GM23338 (cell line): ENCODE data around the gene KRT7.

Experiments used
- EZH2 ChIP-seq: fragments of 200-600 bp; sonication (generic); IDR thresholded peaks from one replicate; pipeline ENCODE4 v1.8.0; 2017; ENCODE audit warnings: antibody characterized with exemption, mild to moderate bottlenecking, low read depth; ENCODE audit not compliant: unreplicated experiment
- NANOG ChIP-seq: IDR thresholded peaks from 2 replicates; pipeline ENCODE4 v1.6.1; 2016; ENCODE audit warnings: antibody characterized with exemption, borderline replicate concordance
- POLR2AphosphoS5 ChIP-seq: IDR thresholded peaks from 2 replicates; pipeline ENCODE4 v1.6.1; 2016; ENCODE audit warnings: antibody characterized with exemption, low read depth
- ZNF331 ChIP-seq: fragments of 250-450 bp; sonication (Bioruptor Pico); IDR thresholded peaks from 2 replicates; pipeline ENCODE4 v1.5.0; 2020; ENCODE audit warnings: low read depth, mild to moderate bottlenecking, moderate library complexity
- TF ChIP-seq, protein P1 (sequence below), 2 experiments: fragments of 200-600 bp in 1 of 2; sonication (generic) in 1 of 2; conservative IDR thresholded peaks; 2 replicates each; pipeline versions ENCODE4 v1.5.1 to v1.6.1; 2016 to 2017; ENCODE audit warnings: antibody characterized with exemption in 2 of 2, low read depth in 2 of 2, mild to moderate bottlenecking in 2 of 2, moderate library complexity in 1 of 2
- TF ChIP-seq, protein P2 (sequence below): IDR thresholded peaks from one replicate; pipeline ENCODE4 v1.6.1; 2018; ENCODE audit warnings: antibody characterized with exemption; ENCODE audit not compliant: unreplicated experiment

DNA sequence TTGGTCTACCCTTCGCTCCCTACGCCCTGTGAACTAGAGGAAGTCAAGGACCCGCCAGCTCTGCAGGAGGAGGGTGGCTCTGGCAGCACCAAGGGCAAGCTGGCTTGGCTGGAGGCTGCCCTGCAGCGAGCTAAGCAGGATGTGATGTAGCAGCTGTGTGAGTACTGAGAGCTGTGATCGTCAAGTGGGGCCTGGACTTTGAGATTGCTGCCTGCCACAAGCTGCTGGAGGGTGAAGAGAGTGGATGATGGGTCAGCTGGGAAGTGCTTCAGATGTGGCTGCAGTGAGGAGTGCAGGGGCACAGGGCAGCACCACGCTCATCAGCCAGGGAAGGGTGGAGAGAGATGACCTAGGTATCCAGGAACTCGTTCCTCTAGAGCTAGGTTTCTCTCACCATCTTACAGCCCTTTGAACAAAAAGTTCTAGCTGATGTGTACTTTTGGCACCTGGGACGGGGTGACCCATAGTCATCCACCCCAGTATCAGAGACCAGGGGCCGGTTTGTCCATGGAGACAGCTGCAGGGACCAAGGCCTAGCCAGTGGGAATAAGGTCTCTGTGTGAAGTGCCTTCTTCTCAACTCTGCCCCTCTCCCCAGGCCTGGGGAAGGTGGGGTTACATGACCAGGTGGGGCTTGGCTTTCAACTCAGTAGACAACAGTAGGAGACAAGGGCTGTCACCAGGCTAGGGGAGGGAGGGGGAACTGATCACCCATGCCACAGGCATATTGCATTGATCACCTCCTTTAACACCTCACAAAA lies 44.6 kb downstream of the KRT7 start:
- TF ChIP-seq, protein P1, sequence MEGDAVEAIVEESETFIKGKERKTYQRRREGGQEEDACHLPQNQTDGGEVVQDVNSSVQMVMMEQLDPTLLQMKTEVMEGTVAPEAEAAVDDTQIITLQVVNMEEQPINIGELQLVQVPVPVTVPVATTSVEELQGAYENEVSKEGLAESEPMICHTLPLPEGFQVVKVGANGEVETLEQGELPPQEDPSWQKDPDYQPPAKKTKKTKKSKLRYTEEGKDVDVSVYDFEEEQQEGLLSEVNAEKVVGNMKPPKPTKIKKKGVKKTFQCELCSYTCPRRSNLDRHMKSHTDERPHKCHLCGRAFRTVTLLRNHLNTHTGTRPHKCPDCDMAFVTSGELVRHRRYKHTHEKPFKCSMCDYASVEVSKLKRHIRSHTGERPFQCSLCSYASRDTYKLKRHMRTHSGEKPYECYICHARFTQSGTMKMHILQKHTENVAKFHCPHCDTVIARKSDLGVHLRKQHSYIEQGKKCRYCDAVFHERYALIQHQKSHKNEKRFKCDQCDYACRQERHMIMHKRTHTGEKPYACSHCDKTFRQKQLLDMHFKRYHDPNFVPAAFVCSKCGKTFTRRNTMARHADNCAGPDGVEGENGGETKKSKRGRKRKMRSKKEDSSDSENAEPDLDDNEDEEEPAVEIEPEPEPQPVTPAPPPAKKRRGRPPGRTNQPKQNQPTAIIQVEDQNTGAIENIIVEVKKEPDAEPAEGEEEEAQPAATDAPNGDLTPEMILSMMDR (conservative IDR thresholded peaks at IDR 0.05; ENCODE audit: low read depth in 2 of 2) = no peak
- no peak for TF ChIP-seq POLR2AphosphoS5
- no peak for TF ChIP-seq EZH2
- TF ChIP-seq ZNF331 = no peak
- TF ChIP-seq, protein P2, sequence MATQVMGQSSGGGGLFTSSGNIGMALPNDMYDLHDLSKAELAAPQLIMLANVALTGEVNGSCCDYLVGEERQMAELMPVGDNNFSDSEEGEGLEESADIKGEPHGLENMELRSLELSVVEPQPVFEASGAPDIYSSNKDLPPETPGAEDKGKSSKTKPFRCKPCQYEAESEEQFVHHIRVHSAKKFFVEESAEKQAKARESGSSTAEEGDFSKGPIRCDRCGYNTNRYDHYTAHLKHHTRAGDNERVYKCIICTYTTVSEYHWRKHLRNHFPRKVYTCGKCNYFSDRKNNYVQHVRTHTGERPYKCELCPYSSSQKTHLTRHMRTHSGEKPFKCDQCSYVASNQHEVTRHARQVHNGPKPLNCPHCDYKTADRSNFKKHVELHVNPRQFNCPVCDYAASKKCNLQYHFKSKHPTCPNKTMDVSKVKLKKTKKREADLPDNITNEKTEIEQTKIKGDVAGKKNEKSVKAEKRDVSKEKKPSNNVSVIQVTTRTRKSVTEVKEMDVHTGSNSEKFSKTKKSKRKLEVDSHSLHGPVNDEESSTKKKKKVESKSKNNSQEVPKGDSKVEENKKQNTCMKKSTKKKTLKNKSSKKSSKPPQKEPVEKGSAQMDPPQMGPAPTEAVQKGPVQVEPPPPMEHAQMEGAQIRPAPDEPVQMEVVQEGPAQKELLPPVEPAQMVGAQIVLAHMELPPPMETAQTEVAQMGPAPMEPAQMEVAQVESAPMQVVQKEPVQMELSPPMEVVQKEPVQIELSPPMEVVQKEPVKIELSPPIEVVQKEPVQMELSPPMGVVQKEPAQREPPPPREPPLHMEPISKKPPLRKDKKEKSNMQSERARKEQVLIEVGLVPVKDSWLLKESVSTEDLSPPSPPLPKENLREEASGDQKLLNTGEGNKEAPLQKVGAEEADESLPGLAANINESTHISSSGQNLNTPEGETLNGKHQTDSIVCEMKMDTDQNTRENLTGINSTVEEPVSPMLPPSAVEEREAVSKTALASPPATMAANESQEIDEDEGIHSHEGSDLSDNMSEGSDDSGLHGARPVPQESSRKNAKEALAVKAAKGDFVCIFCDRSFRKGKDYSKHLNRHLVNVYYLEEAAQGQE = no peak
- TF ChIP-seq NANOG = no peak
